ENCODE measurements around the gene KCNK13. TPM values are rescaled to one million over a fixed set of nuclear protein-coding genes. Genes with fewer than 3 reads are reported as not detected.

Gene KCNK13
- total and polyA plus RNA-seq, 2 experiments from 2014 or later, result 0.21 to 1.0 TPM

DNA sequence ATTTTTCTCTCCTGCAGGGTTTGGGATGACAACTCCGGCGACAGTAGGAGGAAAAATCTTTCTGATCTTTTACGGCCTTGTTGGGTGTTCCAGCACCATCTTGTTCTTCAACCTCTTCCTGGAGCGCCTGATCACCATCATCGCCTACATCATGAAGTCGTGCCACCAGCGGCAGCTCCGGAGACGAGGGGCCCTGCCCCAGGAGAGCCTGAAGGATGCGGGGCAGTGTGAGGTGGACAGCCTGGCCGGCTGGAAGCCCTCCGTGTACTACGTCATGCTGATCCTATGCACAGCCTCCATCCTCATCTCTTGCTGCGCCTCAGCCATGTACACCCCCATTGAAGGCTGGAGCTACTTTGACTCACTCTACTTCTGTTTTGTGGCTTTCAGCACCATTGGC is 122.3 kb downstream of the KCNK13 start:
- H3K4me3 Mint-ChIP-seq, result no peak overlapping the region
- TF ChIP-seq ZNF114 (CRISPR knock-in tag; IDR thresholded peaks at IDR 0.05) (no peak), ZNF331 (CRISPR knock-in tag; IDR thresholded peaks at IDR 0.05; ENCODE audit: low read depth) (no peak), EZH2 (IDR thresholded peaks at IDR 0.05; ENCODE audit: low read depth, unreplicated experiment) (no peak), CREB1 (CRISPR knock-in tag; IDR thresholded peaks at IDR 0.05; ENCODE audit: low read depth) (no peak), EZH2phosphoT487 (IDR thresholded peaks at IDR 0.05; ENCODE audit: unreplicated experiment) (no peak), STAT1 (IDR thresholded peaks at IDR 0.05; ENCODE audit: unreplicated experiment) (no peak)
- TF ChIP-seq, protein P1, sequence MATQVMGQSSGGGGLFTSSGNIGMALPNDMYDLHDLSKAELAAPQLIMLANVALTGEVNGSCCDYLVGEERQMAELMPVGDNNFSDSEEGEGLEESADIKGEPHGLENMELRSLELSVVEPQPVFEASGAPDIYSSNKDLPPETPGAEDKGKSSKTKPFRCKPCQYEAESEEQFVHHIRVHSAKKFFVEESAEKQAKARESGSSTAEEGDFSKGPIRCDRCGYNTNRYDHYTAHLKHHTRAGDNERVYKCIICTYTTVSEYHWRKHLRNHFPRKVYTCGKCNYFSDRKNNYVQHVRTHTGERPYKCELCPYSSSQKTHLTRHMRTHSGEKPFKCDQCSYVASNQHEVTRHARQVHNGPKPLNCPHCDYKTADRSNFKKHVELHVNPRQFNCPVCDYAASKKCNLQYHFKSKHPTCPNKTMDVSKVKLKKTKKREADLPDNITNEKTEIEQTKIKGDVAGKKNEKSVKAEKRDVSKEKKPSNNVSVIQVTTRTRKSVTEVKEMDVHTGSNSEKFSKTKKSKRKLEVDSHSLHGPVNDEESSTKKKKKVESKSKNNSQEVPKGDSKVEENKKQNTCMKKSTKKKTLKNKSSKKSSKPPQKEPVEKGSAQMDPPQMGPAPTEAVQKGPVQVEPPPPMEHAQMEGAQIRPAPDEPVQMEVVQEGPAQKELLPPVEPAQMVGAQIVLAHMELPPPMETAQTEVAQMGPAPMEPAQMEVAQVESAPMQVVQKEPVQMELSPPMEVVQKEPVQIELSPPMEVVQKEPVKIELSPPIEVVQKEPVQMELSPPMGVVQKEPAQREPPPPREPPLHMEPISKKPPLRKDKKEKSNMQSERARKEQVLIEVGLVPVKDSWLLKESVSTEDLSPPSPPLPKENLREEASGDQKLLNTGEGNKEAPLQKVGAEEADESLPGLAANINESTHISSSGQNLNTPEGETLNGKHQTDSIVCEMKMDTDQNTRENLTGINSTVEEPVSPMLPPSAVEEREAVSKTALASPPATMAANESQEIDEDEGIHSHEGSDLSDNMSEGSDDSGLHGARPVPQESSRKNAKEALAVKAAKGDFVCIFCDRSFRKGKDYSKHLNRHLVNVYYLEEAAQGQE (IDR thresholded peaks at IDR 0.05; ENCODE audit: unreplicated experiment), result no peak
- TF ChIP-seq, protein P2, sequence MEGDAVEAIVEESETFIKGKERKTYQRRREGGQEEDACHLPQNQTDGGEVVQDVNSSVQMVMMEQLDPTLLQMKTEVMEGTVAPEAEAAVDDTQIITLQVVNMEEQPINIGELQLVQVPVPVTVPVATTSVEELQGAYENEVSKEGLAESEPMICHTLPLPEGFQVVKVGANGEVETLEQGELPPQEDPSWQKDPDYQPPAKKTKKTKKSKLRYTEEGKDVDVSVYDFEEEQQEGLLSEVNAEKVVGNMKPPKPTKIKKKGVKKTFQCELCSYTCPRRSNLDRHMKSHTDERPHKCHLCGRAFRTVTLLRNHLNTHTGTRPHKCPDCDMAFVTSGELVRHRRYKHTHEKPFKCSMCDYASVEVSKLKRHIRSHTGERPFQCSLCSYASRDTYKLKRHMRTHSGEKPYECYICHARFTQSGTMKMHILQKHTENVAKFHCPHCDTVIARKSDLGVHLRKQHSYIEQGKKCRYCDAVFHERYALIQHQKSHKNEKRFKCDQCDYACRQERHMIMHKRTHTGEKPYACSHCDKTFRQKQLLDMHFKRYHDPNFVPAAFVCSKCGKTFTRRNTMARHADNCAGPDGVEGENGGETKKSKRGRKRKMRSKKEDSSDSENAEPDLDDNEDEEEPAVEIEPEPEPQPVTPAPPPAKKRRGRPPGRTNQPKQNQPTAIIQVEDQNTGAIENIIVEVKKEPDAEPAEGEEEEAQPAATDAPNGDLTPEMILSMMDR (conservative IDR thresholded peaks at IDR 0.05; ENCODE audit: low read depth in 2 of 2), result no peak
- TF ChIP-seq, protein P3, sequence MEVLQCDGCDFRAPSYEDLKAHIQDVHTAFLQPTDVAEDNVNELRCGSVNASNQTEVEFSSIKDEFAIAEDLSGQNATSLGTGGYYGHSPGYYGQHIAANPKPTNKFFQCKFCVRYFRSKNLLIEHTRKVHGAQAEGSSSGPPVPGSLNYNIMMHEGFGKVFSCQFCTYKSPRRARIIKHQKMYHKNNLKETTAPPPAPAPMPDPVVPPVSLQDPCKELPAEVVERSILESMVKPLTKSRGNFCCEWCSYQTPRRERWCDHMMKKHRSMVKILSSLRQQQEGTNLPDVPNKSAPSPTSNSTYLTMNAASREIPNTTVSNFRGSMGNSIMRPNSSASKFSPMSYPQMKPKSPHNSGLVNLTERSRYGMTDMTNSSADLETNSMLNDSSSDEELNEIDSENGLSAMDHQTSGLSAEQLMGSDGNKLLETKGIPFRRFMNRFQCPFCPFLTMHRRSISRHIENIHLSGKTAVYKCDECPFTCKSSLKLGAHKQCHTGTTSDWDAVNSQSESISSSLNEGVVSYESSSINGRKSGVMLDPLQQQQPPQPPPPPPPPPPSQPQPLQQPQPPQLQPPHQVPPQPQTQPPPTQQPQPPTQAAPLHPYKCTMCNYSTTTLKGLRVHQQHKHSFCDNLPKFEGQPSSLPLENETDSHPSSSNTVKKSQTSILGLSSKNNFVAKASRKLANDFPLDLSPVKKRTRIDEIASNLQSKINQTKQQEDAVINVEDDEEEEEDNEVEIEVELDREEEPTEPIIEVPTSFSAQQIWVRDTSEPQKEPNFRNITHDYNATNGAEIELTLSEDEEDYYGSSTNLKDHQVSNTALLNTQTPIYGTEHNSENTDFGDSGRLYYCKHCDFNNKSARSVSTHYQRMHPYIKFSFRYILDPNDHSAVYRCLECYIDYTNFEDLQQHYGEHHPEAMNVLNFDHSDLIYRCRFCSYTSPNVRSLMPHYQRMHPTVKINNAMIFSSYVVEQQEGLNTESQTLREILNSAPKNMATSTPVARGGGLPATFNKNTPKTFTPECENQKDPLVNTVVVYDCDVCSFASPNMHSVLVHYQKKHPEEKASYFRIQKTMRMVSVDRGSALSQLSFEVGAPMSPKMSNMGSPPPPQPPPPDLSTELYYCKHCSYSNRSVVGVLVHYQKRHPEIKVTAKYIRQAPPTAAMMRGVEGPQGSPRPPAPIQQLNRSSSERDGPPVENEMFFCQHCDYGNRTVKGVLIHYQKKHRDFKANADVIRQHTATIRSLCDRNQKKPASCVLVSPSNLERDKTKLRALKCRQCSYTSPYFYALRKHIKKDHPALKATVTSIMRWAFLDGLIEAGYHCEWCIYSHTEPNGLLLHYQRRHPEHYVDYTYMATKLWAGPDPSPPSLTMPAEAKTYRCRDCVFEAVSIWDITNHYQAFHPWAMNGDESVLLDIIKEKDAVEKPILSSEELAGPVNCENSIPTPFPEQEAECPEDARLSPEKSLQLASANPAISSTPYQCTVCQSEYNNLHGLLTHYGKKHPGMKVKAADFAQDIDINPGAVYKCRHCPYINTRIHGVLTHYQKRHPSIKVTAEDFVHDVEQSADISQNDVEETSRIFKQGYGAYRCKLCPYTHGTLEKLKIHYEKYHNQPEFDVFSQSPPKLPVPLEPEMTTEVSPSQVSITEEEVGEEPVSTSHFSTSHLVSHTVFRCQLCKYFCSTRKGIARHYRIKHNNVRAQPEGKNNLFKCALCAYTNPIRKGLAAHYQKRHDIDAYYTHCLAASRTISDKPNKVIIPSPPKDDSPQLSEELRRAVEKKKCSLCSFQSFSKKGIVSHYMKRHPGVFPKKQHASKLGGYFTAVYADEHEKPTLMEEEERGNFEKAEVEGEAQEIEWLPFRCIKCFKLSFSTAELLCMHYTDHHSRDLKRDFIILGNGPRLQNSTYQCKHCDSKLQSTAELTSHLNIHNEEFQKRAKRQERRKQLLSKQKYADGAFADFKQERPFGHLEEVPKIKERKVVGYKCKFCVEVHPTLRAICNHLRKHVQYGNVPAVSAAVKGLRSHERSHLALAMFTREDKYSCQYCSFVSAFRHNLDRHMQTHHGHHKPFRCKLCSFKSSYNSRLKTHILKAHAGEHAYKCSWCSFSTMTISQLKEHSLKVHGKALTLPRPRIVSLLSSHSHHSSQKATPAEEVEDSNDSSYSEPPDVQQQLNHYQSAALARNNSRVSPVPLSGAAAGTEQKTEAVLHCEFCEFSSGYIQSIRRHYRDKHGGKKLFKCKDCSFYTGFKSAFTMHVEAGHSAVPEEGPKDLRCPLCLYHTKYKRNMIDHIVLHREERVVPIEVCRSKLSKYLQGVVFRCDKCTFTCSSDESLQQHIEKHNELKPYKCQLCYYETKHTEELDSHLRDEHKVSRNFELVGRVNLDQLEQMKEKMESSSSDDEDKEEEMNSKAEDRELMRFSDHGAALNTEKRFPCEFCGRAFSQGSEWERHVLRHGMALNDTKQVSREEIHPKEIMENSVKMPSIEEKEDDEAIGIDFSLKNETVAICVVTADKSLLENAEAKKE (CRISPR knock-in tag; IDR thresholded peaks at IDR 0.05), result no peak
- Histone ChIP-seq H3K4me3 (no peak overlapping the region), H3K79me2 (replicated peaks; ENCODE audit: insufficient read depth) (no peaks in the 10 kb centered on the region), H3K9me2 (ENCODE audit: insufficient read depth) (no peaks in the 10 kb centered on the region), H3K36me3 (ENCODE audit: insufficient read depth) (no peaks in the 10 kb centered on the region), H4K20me1 (replicated peaks; ENCODE audit: insufficient read depth) (no peaks in the 10 kb centered on the region), H3K27ac (ENCODE audit: low read depth) (no peak overlapping the region), H2AFZ (no peak overlapping the region), H3K4me1 (ENCODE audit: insufficient read depth) (no peaks in the 10 kb centered on the region), H3F3A (replicated peaks; ENCODE audit: low read depth) (no peaks in the 10 kb centered on the region), H3K4me2 (no peak overlapping the region), H3K27me3 (ENCODE audit: insufficient read depth) (no peaks in the 10 kb centered on the region)
- peaks cover 7% of the 10 kb centered on the region; the same call in 1 of the 3 replicates for H3K9me3 Mint-ChIP-seq
- DNase-seq (ENCODE audit: low spot score) (no peak), ATAC-seq (no peak)
- no peaks in the 10 kb centered on the region for H3K36me3 Mint-ChIP-seq (ENCODE audit: low read depth)
- H3K27ac Mint-ChIP-seq, result no peak overlapping the region
- peaks cover 2% of the 10 kb centered on the region for H3K27me3 Mint-ChIP-seq (ENCODE audit: insufficient read depth, low read depth, poor library complexity)
- H3K4me1 Mint-ChIP-seq, result no peaks in the 10 kb centered on the region

Measured in GM23338 (cell line).